Muscle layer of colon (tissue), 2 donors: Measurements from ENCODE around the gene TMTC1.

ENCODE experiments used
- H3K27ac ChIP-seq: one replicate; pipeline ENCODE4 v1.7.0; 2013; ENCODE audit warnings: low read depth, mild to moderate bottlenecking, low read length, moderate library complexity
- H3K27me3 ChIP-seq, 2 donors: one replicate each; pipeline ENCODE4 v1.7.0; 2013; ENCODE audit warnings: low read length in 2 of 2, mild to moderate bottlenecking in 2 of 2; ENCODE audit not compliant: insufficient read depth in 2 of 2, control insufficient read depth in 1 of 2
- H3K36me3 ChIP-seq: one replicate; pipeline ENCODE4 v1.7.0; 2013; ENCODE audit warnings: mild to moderate bottlenecking, low read length; ENCODE audit not compliant: insufficient read depth
- H3K4me1 ChIP-seq: one replicate; pipeline ENCODE4 v1.7.0; 2013; ENCODE audit warnings: mild to moderate bottlenecking, low read length; ENCODE audit not compliant: insufficient read depth
- H3K4me3 ChIP-seq, 2 donors: one replicate each; pipeline ENCODE4 v1.7.0; 2013; ENCODE audit warnings: low read length in 2 of 2, low read depth in 1 of 2, mild to moderate bottlenecking in 1 of 2, moderate library complexity in 1 of 2
- H3K9ac ChIP-seq: one replicate; pipeline ENCODE4 v1.7.0; 2013; ENCODE audit warnings: low read length
- H3K9me3 ChIP-seq: one replicate; pipeline ENCODE4 v1.7.0; 2013; ENCODE audit warnings: mild to moderate bottlenecking, low read length
- donor health status: abdominal sarcoma.
- donor health status: Adenocarcinoma of cecum.

Gene TMTC1

DNA sequence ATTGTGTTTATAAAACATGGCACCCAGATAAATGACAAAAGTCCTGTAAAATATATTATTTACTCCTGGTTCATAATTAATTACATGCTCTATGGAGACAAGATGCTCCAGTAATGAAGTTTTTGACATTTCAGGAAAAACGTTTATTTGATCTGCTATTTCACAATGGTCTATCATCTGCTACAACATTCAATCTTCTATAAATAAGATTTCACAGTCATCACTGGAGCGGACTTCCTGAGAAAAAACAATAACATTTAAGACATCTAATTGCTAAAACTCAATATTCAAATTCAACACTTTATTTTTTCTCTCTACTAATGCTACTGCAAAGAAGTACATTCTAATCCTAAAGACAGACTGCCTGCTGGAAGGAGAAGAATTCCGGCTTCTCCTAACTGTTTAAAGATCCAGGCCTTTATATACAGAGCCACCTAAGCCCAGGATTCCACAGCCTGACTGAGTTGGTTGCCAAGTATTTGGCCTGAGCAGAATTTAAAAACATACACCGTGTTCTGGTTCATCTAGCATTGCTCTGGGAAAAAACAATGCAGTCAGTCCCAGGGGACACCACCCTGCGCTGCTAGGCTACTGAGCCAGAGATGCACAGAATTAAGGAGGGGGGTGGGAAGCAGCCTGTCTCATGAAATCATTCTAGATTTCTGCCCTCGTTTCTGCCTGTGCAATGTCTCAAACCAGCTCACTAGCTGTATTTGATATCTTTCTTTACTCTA, 58.0 kb downstream of the TMTC1 start:
- Histone ChIP-seq H3K9ac (no peak overlapping the region), H3K36me3 (no peaks in the 10 kb centered on the region), H3K4me1 (peaks cover 60% of the 10 kb centered on the region), H3K4me3 (no peak overlapping the region), H3K27ac (peak overlapping the region; percentile 53), H3K9me3 (no peaks in the 10 kb centered on the region), H3K27me3 (no peaks in the 10 kb centered on the region)

DNA sequence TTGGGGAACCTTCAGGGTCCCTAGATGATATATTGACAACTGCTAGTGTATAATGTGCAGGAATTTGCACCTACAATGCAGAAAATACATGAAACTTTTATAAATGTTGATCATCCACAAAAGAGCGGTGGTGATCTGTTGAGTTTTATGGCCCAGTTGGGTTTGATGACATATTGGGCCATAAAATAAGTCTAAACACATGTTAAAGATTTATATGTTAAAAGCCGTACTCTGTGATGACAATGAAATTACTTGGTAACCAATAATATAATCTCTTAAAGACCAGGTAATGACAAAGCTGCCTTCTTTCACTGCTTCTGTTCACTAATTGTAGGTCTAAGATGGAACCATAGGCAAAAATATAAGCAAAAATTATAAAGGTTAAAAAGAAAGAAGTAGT, 61.6 kb downstream of the TMTC1 start:
- H3K9me3 ChIP-seq: no peaks in the 10 kb centered on the region
- H3K36me3 ChIP-seq: no peaks in the 10 kb centered on the region
- no peak overlapping the region for H3K4me3 ChIP-seq
- H3K27ac ChIP-seq: peak overlapping the region; percentile 19
- H3K27me3 ChIP-seq: no peaks in the 10 kb centered on the region
- peaks cover 47% of the 10 kb centered on the region for H3K4me1 ChIP-seq
- H3K9ac ChIP-seq: no peak overlapping the region

DNA sequence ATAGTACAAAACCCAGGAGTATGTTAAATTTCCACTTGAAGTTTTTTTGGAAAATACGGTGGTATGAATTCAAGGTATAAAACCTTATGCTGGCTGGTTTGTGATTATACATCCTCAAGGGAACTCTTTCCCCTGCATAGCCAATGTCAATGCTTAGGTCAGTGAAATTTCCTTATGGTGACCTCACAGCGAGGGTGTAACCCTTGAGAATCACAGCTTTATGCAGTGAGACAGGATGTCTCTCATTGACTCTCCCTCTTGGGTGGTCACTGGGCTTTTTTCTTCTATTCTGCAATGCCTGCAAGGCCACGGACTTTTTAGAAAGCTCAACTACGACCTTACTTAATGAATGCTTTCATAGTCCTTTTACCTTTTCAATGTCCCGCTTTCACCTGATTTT, 64.4 kb downstream of the TMTC1 start:
- Histone ChIP-seq H3K27me3 (no peaks in the 10 kb centered on the region), H3K4me1 (peaks cover 36% of the 10 kb centered on the region), H3K36me3 (no peaks in the 10 kb centered on the region), H3K9me3 (no peaks in the 10 kb centered on the region), H3K4me3 (no peak overlapping the region), H3K27ac (no peak overlapping the region), H3K9ac (no peak overlapping the region)

DNA sequence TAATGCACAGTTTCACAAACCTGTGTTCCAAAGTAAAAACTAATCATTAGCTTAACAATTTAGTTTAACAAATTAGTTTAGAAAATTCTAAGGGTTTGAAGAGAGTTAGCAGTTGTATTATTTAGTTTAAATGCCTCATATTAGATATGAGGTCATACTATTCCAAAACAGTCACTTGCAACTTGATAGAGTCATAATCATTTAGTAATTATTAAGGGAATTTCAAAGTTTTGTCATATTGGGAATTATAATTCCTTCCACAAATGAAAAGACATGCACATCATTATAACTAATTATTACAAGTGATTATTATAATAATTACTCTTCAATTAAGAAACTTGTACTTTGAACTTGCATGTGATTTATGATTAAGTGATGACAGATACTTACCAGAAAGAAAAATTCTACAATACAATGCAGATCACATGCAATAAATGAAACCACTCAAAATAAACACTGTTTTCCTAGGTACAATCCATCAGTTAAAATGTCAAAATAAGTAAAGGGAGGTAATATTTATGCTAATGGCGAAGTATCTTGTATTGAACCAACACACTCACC, 66.1 kb downstream of the TMTC1 start:
- H3K4me3 ChIP-seq: no peak overlapping the region
- no peak overlapping the region for H3K27ac ChIP-seq
- no peaks in the 10 kb centered on the region for H3K9me3 ChIP-seq

DNA sequence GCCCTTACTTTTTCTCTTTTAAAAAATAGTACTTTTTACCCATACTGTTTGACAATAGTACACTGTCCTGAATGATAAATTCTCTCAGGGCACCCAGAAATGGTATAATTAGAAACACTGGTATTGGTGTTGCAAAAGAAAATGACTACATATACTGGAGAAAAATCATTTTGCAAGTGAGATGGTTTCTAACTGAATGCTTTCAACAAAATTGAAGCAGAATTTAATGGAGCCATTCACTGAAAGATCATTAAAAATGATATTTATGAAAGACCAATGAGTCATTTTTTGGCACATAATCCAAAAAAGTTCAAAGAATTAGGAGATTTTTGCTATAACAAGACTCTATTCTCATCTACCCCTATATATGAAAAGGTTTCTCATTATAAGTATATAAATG, 68.8 kb downstream of the TMTC1 start:
- Histone ChIP-seq H3K9me3 (no peaks in the 10 kb centered on the region), H3K9ac (no peak overlapping the region), H3K27me3 (no peaks in the 10 kb centered on the region), H3K4me3 (no peak overlapping the region), H3K27ac (no peak overlapping the region), H3K36me3 (no peaks in the 10 kb centered on the region), H3K4me1 (peaks cover 46% of the 10 kb centered on the region)

More for the DNA sequence above, 66.1 kb downstream of the TMTC1 start:
- no peak overlapping the region for H3K9ac ChIP-seq
- no peaks in the 10 kb centered on the region for H3K36me3 ChIP-seq
- no peaks in the 10 kb centered on the region for H3K27me3 ChIP-seq
- H3K4me1 ChIP-seq: peaks cover 53% of the 10 kb centered on the region

DNA sequence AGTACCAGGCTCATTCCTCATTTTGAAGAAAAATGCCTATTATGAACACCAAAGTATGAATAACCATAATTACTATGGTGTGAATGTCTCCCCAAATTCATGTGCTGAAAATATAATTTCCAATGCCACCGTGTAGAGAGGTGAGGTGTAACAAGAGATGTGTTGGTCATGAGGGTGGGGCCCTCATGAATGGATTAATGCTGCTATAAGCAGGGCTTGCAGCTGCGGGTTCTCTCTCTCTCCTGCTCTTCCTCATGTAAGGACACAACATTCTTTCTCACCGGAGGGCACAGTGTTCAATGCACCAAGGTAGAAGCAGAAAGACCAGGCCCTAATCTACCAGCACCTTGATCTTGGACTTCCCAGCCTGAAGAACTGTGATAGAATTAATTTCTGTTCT, 70.0 kb downstream of the TMTC1 start:
- Histone ChIP-seq H3K9me3 (no peaks in the 10 kb centered on the region), H3K4me1 (peaks cover 46% of the 10 kb centered on the region), H3K9ac (no peak overlapping the region), H3K27me3 (no peaks in the 10 kb centered on the region), H3K4me3 (no peak overlapping the region), H3K36me3 (no peaks in the 10 kb centered on the region), H3K27ac (no peak overlapping the region)

DNA sequence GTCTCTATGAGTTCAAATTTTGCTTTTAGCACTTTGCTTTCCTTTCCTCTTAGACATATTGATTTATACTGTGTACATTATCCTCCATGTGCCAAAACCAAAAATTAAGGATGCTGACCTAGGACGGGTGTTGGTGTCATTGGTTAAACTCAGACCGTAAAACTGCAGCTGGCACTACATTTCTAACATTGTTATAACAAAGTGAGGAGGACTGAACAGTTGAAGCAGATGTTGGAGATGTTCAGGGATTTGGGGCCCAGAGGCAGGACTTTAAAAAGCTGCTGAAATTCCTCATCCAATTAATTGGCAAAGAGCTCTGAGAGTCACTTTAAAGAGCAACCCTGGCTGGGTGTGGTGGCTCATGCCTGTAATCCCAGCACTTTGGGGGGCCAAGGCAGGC, 72.4 kb downstream of the TMTC1 start:
- H3K27ac ChIP-seq: no peak overlapping the region
- no peaks in the 10 kb centered on the region for H3K36me3 ChIP-seq
- no peaks in the 10 kb centered on the region for H3K9me3 ChIP-seq
- no peak overlapping the region for H3K4me3 ChIP-seq
- H3K9ac ChIP-seq: no peak overlapping the region
- peaks cover 48% of the 10 kb centered on the region for H3K4me1 ChIP-seq
- no peaks in the 10 kb centered on the region for H3K27me3 ChIP-seq

DNA sequence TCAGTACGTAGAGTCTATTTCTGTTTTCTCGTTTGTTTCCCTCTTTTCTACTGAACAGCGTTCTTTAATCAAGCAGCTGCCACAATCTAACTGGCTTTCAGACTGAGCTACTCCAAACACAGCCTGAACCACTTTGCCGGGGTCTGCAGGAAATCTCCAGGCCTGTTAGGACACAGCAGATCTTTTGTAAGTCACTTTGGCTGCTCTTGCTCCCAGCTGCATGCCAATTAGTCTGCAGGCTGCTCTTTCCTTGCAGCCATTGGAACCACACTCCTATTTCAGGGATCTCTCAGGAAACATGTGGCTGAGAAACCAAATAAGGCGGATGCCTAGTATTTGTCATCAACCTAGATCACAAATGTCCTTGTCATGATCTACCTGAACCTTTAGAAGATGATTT, 73.6 kb downstream of the TMTC1 start:
- H3K9ac ChIP-seq: no peak overlapping the region
- H3K4me3 ChIP-seq: peak overlapping the region in 1 of 2 donors; percentile 44
- H3K27ac ChIP-seq: no peak overlapping the region

DNA sequence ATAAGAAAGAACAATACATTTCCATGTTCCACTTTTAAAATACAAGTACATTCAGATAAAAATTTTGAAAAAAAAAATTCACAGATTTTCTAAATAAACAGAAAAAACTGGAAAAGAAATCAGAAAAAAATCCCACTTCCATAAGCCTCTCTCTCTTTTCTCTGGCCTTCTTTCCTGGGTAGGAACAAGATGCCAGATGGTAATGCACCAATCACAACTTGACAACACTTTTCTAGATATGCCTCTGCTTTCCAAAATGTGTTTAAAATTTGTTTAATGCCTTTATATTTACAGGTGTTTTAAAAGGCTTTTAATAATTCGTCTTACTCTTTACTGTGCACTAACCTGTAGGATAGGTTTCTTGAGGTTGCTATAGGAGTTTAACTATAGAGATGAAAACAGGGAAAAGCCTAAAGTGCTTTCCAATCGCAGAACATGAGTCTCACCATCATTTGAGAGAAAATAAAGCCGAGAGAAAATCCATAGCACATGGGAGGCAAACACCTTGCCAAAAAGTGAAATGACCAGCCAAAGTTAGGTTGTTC, 74.2 kb downstream of the TMTC1 start:
- H3K36me3 ChIP-seq: no peaks in the 10 kb centered on the region
- no peaks in the 10 kb centered on the region for H3K9me3 ChIP-seq
- no peaks in the 10 kb centered on the region for H3K27me3 ChIP-seq
- H3K4me1 ChIP-seq: peaks cover 55% of the 10 kb centered on the region
- H3K27ac ChIP-seq: no peak overlapping the region
- no peak overlapping the region for H3K9ac ChIP-seq
- peak overlapping the region in 1 of 2 donors; percentile 44 for H3K4me3 ChIP-seq

More for the DNA sequence above, 73.6 kb downstream of the TMTC1 start:
- H3K27me3 ChIP-seq: no peaks in the 10 kb centered on the region
- H3K4me1 ChIP-seq: peaks cover 58% of the 10 kb centered on the region
- no peaks in the 10 kb centered on the region for H3K36me3 ChIP-seq
- H3K9me3 ChIP-seq: no peaks in the 10 kb centered on the region

DNA sequence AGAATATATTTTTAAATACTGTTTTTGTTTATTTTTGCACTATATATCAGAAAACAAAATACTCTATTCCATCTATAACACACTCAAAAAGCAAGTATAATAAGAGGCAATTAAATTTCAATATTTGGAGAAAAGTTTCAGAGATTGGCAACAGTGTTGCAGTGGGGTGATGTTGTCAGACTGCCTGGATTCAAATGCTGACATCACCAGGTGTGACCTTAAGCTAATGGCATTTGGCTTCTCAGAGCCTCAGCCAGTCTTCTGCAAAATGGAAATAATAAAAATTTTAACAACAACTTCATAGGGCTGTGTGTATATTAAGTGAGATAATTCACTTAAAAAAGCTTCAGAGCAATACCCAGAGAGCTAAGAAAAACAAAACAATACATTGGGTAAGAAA, 74.7 kb downstream of the TMTC1 start:
- H3K27ac ChIP-seq: no peak overlapping the region
- peaks cover 52% of the 10 kb centered on the region for H3K4me1 ChIP-seq

DNA sequence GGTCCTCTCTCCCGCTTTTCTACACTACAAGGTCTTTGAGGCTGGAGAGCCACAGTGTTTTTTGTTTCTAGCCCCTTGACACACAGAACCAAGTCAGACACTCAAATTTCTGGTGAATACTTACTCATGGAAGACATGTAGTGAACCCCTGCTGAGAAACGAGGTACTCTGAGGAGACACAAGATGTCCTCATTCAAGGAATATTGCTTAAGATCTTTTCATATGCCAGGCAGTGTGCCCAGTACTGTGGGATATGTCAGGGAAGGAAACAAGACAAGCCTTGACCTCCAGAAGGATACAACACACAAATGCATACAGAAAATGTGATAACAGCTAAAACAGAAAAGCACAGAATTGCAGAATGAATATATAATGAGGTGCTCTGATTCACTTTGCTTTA, 75.9 kb downstream of the TMTC1 start:
- no peak overlapping the region for H3K9ac ChIP-seq
- H3K9me3 ChIP-seq: no peaks in the 10 kb centered on the region
- no peaks in the 10 kb centered on the region for H3K36me3 ChIP-seq
- peaks cover 46% of the 10 kb centered on the region for H3K4me1 ChIP-seq
- H3K27me3 ChIP-seq: no peaks in the 10 kb centered on the region
- H3K27ac ChIP-seq: no peak overlapping the region
- H3K4me3 ChIP-seq: no peak overlapping the region

More for the DNA sequence above, 74.7 kb downstream of the TMTC1 start:
- H3K4me3 ChIP-seq: no peak overlapping the region
- no peaks in the 10 kb centered on the region for H3K36me3 ChIP-seq
- H3K9me3 ChIP-seq: no peaks in the 10 kb centered on the region
- H3K27me3 ChIP-seq: no peaks in the 10 kb centered on the region
- H3K9ac ChIP-seq: no peak overlapping the region

DNA sequence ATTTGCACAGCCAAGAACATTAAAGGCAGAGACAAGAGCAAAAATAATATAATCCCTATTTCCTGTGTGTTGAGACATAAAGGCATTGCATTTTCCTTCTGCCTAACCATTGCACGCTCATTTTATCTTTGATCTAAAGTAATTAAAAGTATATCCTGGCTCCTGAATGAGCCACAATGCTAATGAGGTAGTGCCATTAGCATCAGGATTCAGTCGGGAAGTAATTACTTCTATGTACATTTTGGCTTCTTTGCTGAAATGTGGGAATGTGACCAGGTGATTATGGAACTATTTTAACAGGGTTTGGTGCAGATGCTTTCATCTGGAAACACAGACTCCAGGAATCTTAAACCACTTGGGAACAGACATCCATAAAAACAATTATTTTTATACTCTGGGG, 77.4 kb downstream of the TMTC1 start:
- H3K27me3 ChIP-seq: no peaks in the 10 kb centered on the region
- peaks cover 48% of the 10 kb centered on the region for H3K4me1 ChIP-seq
- no peak overlapping the region for H3K4me3 ChIP-seq
- H3K9ac ChIP-seq: no peak overlapping the region
- no peak overlapping the region for H3K27ac ChIP-seq
- no peaks in the 10 kb centered on the region for H3K9me3 ChIP-seq
- no peaks in the 10 kb centered on the region for H3K36me3 ChIP-seq
